HPDE6-E6E7 (cell line): Measurements from ENCODE around the gene HSD17B12.

Experiments used
- DNase-seq: peaks from one replicate; pipeline ENCODE4 v3.0.0; 2011; ENCODE audit warnings: missing footprints; ENCODE audit errors: extremely low spot score

Gene HSD17B12

GRCh38 chr11:43803766-43804165, 123.2 kb downstream of the HSD17B12 start:
- DNase-seq: no peak

- no peak for DNase-seq
These were observed 126.4 kb downstream of the HSD17B12 start for GRCh38 chr11:43806976-43807375.

GRCh38 chr11:43810929-43811596, 130.5 kb downstream of the HSD17B12 start:
- no peak for DNase-seq

- DNase-seq: no peak
These were observed 131.9 kb downstream of the HSD17B12 start for GRCh38 chr11:43812471-43812870.

GRCh38 chr11:43818220-43818619, 137.7 kb downstream of the HSD17B12 start:
- DNase-seq: peak; percentile 28

- DNase-seq: no peak
These were observed 139.4 kb downstream of the HSD17B12 start for GRCh38 chr11:43819926-43820325.

- no peak for DNase-seq
These were observed 142.8 kb downstream of the HSD17B12 start for GRCh38 chr11:43823316-43823715.

- no peak for DNase-seq
These were observed 143.3 kb downstream of the HSD17B12 start for GRCh38 chr11:43823851-43824250.

GRCh38 chr11:43825217-43825816, 144.8 kb downstream of the HSD17B12 start:
- DNase-seq: no peak

GRCh38 chr11:43830928-43831440, 150.4 kb downstream of the HSD17B12 start:
- peak; percentile 94 for DNase-seq

- DNase-seq: no peak
These were observed 152.0 kb downstream of the HSD17B12 start for GRCh38 chr11:43832536-43832935.

- DNase-seq: no peak
These were observed 153.1 kb downstream of the HSD17B12 start for GRCh38 chr11:43833657-43834073.

- no peak for DNase-seq
These were observed 153.7 kb downstream of the HSD17B12 start for GRCh38 chr11:43834286-43834685.

GRCh38 chr11:43835104-43835503, 154.6 kb downstream of the HSD17B12 start:
- no peak for DNase-seq

- no peak for DNase-seq
These were observed 157.3 kb downstream of the HSD17B12 start for GRCh38 chr11:43837879-43838278.

GRCh38 chr11:43842021-43842420, 161.5 kb downstream of the HSD17B12 start:
- no peak for DNase-seq

- DNase-seq: no peak
These were observed 165.3 kb downstream of the HSD17B12 start for GRCh38 chr11:43845816-43846215.

- DNase-seq: peak; percentile 49
These were observed 171.6 kb downstream of the HSD17B12 start for GRCh38 chr11:43852057-43852636.

GRCh38 chr11:43853781-43854180, 173.2 kb downstream of the HSD17B12 start:
- DNase-seq: no peak

- no peak for DNase-seq
These were observed 176.5 kb downstream of the HSD17B12 start for GRCh38 chr11:43856993-43857392.

GRCh38 chr11:43861141-43861540, 180.6 kb downstream of the HSD17B12 start:
- no peak for DNase-seq

- DNase-seq: no peak
These were observed 186.0 kb downstream of the HSD17B12 start for GRCh38 chr11:43866520-43866919.

GRCh38 chr11:43866969-43867368, 186.4 kb downstream of the HSD17B12 start:
- no peak for DNase-seq
